GM18520 (cell line): ENCODE results near the gene FAM83C.

Experiments
- ATAC-seq: cut with Tn5 transposase; IDR thresholded peaks from one replicate; pipeline ENCODE4 v1.9.1; 2021; ENCODE audit not compliant: unreplicated experiment

Gene FAM83C

DNA sequence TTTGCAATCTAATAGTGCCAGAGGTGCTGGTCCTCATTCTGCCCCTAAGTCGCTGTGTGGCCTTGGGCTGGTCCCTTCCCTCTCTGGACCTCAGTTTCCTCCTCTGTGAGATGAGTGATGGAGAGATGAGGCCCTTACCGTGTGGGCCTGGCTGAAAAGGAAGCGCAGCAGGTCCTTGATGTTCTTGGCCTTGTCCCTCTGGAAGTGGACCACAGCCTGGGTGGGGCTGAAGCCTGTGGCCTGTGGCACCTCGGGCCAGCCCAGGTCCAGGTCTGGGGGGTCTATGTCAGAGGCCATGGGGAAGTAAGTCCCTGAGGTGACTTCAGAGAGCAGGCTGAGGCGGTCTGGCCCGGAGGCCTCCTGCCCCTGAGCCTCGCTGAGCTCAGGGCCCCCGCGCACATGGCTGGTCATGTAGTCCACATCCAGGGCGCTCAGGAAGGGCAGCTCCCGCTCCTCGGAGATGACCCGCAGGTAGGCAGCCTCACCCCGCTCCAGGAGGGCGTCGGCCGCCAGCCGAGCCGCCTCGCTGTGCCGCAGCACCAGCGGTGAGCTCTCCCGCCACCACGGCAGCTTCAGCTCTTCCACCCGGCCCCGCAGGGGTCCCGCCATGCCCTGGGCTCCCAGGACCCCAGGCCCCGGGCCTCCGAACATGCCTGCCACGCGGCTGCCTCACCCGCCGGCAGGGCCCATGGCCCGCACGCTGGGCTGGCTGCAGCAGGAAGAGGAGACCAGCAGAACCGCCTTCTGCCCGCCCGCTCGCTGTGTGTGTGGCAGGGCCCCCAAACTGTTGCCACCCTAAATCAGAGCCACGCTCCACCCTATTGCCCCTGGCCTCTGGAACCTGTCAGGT is at the start of gene FAM83C:
Gene FAM83C, minus strand, starts transcription at position 772 of the 850 bp plus-strand sequence. Its CDS starts 121 bp downstream, at position 651.
- ATAC-seq: no peak

DNA sequence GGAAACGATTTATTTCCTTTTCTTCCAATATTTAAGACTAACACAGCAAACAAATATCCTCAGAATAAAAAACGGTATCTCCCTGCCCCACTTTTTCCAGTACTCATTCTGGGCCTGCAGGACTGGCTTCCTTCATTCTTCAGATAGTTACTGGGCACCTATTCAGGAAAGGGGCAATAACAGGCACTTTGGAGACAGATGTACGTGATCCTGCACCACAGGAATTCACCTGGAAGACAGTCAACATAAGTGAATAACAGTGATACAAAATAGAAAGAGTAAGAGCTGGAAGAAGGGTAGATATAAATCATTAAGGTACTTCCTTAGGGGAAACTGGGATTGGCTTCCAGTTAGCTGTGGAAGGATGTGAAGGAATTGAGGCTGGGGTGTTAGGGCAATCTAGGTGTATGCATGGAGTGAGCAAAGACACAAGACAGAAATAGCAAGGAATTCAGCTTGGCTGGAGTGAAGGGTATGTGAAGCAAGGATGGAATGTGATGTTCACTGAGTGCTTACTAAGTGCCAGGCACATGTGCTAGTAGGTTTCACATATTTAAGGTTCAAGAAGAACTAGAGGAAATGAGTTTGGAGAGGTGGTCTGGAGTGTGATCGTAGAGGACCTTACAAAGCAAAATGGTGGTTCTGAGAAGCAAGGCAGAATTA is 49.3 kb upstream of the FAM83C start:
- ATAC-seq: no peak

DNA sequence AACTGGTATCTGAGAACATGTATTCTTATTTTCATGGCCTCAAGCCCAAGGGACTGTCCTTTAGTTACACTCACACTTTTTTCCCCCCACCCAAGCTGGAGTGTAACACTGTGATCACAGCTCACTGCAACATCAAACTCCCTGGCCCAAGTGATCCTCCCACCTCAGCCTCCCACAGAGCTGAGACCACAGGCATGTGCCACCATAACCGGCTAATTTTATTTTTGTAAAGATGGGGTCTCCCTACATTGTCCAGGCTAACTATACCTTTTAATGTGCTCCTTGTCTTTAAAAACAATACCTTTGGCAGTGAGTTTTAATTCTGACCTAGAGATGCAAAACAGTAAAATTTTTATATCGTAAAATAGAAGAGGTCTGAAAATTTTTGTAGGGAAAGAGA is 48.2 kb upstream of the FAM83C start:
- no peak for ATAC-seq

DNA sequence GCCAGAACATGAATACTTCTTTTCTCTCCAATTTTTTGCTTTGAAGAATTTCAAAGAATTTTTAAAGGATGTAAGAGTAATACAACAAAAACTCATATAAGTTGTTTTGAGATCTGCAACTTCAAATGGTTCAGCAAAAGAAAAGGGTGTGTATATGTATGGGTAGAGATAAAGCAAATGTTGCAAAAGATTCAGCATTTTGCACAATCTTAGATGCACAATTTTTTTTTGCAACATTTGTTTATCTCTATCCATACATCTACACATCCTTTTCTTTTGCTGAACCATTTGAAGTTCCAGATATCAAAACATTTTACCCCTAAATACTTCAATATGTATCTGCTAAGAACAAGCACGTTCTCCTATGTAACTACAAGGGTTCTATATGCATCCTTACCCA is 47.4 kb upstream of the FAM83C start:
- ATAC-seq: no peak

DNA sequence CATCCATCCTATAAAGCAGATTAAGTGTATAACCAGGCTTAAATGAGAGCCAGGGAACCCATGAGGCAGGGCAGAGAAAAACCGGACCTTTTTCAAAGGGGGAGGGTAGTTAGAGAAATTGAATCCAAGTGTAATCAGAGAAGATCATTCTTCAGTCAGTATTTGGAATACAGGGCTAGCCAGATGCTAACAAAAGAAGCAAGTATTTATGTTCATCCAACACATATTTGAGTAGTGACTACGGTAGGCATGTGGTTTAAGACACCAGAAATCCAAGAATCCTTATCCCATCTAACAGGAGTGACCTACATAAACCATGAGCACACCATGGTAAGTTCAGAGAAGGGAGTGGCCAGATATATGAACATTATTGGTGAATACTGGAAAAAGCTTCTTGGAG is 46.8 kb upstream of the FAM83C start:
- no peak for ATAC-seq

DNA sequence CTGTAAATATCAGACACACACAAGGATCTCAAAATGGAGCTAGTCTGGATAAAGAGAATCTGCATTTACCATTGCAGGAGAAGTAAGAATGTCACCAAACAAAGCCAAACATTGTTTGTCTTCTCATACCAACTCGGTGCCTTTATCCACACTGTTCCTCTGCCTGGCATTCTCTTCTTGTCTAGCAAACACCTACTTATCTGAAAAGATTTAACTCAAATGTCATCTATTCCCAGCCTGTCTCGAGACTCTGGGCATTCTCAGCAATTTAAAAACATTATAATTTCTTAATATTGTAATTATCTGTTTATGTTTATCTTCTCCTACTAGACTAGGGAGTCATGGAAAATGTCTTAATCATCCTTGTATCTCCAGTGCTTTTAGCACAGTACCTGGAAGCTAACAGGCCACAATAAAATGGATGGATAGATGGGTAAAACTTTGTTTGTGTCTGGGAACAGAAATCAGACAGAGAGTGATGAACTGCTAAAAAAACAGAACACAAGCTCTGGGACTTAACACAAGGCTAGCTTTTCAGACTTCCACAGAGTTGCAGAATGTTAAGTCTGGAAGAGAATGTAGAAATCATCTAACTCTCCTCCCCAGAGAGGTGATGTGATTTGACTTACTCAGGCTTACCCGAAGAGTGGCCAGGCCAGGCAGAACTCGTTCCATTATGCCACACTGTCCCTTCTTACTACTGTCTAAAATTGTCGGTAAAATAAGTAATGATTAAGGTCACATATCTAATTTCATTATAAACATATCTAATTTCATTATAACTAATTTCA is 42.3 kb upstream of the FAM83C start:
- ATAC-seq: no peak

DNA sequence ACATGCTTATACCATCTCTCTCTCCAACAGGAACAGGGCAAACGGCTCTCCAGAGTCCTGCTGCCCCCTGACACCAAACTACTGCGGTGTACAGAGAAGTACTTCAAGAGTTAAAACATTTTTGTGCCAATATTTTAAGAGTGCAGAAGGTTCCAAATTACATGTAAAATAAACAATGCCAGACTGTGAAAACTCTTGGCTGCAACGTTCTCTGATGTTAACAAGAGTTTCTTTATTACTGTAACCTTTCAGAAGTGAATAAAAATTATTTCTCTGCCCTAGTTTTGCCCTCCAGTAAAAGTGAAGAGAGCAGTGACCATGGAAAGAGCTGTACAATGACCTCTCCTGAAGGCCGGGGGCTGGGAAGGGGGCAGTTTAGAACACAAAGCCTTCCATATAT is 41.4 kb upstream of the FAM83C start:
- ATAC-seq: no peak

DNA sequence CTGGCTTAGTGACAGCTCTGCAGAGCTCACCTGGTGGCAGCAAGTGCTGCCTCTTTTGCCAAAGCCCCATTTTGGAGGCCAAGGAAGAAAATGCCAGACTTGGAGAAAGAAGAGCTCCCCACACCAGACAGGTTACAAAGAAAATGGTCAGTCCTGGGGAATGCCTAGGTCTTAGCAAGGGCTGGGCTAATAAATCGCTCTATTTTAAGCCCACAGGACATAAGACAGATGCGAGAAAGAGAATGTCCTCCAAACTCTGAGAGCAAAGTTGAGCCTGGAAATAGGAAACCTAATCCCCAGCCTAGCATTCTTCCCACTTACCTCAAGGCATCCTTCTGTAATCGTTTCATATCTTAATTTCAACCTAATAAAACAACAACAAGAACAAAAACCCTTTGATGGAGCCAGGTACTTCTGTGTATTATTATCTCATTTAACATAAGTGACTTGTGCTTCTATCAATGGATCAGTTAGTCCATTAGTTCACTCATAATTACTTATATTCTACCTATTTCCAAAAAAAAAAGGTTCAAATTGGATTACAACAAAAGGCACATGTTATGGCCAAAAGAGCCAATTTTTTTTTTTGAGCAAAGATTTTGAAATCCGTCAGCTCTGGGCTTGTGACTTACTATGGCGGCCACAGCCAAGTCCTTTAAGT is 40.4 kb upstream of the FAM83C start:
- no peak for ATAC-seq

DNA sequence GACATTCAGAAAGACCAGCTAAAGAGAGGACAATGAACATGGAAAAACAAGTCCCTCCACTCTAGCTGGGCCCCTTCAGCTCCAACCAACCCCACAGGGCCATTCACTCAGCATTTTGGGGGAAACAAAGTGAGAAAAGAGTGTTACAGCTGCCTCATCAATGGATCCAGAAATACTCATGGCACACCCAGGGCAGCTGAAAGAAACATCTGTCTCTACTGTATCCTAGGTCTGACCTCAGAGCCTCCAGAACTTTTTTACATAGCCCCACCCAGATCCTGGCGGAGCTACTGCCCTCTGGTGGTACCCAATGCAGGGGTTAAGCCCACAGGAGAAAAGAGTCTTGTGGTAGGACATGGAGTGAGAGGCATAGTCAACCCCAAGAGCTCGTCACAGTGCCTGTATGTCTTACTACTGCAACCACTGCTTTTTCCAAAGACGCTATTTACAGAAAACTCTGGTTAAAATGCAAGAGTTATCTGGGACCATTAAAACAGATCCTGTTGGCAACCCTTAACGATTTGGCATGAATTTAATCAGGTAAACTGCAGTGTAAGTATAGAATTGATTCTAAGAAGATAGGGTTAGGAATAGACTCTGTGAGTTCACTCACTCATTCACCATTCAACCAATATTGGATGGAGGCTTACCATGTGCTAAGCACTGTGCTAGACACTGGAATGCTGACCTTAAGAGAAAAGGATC is 37.4 kb upstream of the FAM83C start:
- ATAC-seq: no peak

DNA sequence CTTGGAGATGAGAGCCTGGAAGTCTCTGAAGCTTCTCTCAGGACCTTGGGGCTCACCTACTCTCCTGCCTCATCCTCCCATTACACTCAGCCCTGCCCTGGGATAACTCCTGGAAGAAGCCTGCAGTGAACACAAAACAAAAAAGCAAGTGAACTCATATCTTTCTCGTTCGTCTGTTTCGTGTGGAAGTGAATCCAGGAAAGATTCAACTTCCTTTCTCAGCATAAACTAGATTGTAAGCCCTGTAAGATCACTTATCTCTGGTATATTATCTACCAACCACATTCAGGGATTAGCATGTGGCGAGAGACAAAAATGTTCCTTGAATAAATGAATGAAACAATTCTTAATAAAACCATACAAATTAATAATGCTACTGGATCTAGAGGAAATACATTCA is 36.5 kb upstream of the FAM83C start:
- ATAC-seq: no peak

DNA sequence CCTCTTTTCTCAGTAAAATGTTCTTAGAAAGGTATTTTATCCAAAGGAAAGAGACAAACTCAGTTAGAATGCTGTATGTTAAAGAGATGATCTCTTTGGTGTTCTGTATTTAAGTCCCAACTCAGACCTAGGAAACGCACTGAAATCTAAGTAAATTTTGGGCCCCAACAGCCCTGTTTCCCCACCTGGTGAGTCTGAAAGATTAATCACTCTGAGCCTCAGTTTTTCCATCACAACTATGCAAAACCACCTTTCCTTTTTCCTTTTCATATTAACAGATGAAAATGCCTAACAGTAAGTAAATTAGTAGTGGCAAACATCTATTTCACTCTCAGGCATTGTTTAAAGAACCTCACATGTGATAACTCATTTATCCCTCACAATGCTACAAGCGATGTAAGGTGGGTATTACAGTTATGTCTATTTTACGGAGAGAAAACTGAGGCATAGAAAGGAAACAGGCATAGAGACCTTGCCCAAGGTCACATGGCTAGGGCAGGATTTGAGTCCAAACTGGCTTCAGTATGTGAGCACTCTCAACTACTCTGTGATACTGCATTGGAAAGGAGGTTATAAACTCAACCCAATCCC is 36.0 kb upstream of the FAM83C start:
- no peak for ATAC-seq

DNA sequence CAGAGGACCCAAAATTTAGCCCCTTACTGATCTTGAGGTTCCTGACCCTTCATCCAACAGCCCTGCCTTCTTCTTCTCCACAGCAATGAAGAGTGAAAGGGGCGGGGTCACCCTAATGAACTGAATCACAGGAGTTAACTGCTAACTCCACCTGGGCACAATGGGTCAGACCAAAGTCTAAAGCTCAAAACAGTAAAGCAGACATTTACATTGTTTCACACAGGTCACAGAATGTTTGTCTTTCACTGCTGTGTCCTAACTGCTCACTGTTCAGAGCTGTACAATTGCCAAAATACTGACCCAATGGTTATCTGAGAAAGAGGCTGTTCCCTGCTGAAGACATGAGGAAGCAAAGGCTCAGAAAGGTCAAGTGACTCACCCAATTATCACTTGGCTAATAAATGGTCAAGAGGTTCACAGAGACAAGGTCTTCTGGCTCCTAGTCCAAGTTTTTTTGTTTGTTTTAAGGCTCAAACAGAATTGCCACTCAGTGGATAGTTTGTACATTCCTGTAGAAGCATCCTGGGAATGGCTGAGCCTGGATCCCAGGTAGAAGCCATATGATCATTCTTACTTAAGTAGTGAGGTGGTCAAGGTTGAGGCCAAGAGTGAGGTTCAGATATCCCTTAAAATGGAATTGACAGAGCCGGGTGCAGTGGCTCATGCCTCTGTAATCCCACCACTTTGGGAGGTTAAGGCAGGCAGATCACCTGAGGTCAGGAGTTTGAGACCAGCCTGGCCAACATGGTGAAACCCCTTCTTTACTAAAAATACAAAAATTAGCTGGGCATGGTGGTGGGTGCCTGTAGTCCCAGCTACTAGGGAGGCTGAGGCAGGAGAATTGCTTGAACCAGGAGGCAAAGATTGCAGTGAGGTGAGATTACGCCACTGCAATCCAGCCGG is 35.1 kb upstream of the FAM83C start:
- ATAC-seq: no peak

DNA sequence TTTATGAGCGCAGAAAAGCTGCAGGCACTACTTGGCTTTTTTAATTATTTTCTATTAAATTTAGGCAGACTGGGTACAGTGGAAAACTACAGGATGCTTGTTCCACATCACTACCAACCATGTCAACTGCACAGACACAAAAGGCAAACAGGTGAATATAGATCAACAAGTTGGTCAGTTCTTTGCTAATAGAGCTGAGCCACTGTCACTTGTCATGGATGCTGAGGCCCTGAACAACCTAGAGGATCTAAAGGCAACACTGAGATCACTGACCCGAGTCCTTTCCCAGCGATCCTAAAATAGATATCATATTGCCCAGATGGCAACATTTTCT is 34.5 kb upstream of the FAM83C start:
- no peak for ATAC-seq

DNA sequence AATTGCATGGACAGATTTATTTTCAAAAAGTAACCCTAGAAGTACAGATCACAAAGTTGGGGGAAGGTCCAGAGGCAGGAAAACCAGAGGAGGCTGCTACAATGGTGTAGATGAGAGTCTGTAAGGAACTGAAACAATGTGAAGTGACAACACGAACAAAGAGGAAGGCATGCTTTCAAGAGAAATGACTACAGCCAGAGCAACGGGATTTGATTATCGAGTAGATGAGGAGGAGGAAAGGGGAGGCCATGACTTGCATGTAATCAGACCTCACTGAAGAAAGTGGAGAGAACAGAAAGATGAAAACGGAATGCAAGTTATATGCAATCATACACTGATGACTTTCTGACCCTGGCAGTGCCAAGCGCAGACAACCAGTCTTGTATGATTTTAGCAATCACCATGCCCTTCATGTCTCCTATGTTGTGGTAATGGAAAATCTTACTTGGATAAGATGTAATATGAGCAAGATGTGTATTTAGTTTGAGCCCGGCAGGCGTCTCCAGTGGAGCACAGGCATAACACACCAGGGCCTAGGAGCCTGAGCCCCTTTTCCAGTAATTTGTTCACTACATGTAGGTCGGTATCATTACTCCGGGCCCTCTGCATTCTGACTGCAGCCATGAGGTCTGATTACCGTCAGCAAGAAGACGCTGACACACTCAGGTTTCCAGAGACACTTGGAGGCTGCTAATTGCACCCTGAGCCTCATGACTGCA is 34.0 kb upstream of the FAM83C start:
- ATAC-seq: no peak

DNA sequence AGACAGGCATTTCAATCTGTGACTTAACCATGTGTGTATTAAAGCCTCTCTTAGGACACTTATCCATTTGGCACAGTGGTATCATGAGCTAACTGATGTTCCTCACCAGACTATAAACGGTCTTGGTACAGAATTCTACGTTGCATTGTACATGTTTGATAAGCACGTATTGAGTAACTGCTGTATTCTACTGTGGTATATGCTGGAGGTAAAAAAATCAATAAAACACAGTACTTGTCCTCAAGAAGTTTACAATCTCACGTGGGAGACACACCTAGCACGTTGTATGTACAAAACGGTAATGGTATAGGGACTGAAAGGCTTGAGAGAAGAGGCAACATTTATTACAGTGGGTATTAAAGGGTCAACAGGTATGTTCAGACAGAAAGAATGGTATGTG is 33.2 kb upstream of the FAM83C start:
- no peak for ATAC-seq

DNA sequence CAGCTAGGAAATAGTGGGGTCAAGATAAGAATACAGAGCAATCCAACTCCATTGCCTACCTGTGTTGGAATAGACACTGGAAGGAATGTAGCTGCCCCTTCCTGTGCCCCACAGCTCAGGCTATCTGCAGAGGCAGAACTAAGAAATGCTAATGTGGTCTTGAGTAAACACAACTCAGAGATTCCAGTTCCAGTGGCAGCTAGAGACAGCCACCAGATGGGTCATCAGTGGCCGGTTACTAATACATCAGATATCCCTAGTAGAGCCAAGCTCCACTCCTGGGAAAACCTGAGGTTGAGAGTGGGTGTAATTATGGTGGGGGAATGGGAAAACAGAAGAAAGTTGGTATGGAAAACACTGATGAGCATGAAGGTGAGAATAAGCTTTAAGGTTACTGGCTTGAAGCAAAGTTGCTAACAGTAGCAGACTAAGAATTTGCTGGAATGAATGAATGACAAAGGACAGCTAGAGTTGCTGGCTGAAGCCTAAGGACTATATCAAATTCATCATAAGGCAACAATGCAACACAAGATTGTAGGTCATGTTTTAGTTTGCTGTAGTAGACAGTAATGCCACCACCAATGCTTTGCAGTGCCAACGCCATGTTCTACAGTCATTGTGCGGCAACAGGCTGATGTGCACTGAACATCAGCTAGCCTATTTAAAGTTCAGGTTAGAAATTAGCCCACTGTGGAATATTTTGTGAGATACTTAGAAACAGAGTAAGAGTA is 28.3 kb upstream of the FAM83C start:
- ATAC-seq: no peak

DNA sequence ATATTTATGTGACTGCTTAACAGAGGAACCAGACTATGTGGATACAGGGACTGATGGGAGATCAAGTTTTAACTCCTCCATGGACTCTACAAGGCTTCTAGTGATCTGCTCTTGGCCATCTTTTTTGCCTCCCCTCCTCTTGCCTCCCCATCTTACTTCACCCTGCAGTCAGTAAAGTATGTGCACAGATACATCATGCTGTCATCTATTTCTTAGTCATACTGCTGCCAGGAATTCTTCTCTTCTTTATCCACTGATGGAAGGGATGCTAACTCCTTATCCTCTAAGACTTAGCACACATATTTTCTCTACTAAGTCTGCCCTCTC is 27.6 kb upstream of the FAM83C start:
- ATAC-seq: no peak

DNA sequence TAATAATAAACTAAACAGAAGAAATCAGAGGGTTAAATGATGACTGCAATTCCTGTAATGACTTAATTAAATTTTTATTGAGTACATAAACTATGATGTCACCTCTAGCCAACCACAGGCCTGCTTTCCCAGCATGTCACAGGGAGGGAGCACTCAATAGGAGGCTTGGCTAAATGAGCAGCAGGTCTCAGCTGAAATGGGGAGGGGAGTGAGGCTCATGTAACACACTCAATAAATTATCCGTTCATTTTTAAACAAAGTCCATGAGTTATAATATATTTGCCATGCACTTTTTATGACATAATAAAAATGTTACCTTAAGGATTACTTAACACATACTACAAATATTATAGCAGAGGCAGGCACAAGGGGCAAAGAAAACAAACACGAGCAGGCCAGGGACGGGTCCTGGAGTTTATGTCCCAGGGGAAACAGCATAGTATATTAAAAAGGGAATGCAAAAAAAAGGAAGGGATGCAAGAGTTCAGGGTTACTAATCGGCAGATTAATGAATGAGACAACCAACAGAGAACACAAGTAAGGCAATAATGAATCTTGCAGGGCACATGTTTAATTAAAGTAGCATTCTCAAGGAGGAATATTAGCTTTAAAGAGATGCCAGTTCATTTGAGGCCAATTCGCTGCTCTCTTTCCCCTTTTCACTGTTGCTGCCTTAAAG is 27.1 kb upstream of the FAM83C start:
- ATAC-seq: no peak
